ENCODE measurements around the gene RNF31. TPM values are rescaled to one million over a fixed set of nuclear protein-coding genes. Genes with fewer than 3 reads are reported as not detected.
A peak's percentile ranks its signal among the peaks of the same experiment; 100 is the strongest.
"Not testable (repeated sequence)": the region's sequence is repeated elsewhere in the genome, so short reads cannot be mapped to it uniquely, and the experiment has no call there.

RNF31 gene
- total RNA-seq, 4 donors from 2014 or later: 17.7 to 106 (median 57.9) TPM

GRCh38 chr14:24196071-24197055 lies 49.1 kb downstream of the RNF31 start:
- Histone ChIP-seq H3K36me3 (no peaks in the 10 kb centered on the region), H3K4me3 (peak overlapping the region; percentile 77 to 91), H3K27me3 (no peaks in the 10 kb centered on the region), H3K27ac (peak overlapping the region; percentile 94 to 95), H3K9me3 (no peaks in the 10 kb centered on the region), H3K4me1 (no peaks in the 10 kb centered on the region)
- DNase-seq: no peak
- TF ChIP-seq POLR2A (IDR thresholded peaks at IDR 0.05) (no peak), CTCF (IDR thresholded peaks at IDR 0.05) (no peak)
- intact Hi-C loops (cut with DNase I; ENCODE audit: low total_unique reads): no loop called here

GRCh38 chr14:24197056-24197450 lies 49.8 kb downstream of the RNF31 start:
- Histone ChIP-seq H3K27ac (no peak overlapping the region), H3K36me3 (no peaks in the 10 kb centered on the region), H3K9me3 (no peaks in the 10 kb centered on the region), H3K4me3 (no peak overlapping the region), H3K27me3 (no peaks in the 10 kb centered on the region), H3K4me1 (no peaks in the 10 kb centered on the region)
- DNase-seq: no peak
- TF ChIP-seq POLR2A (IDR thresholded peaks at IDR 0.05) (no peak), CTCF (IDR thresholded peaks at IDR 0.05) (no peak)
- intact Hi-C loops (cut with DNase I; ENCODE audit: low total_unique reads): no loop called here

GRCh38 chr14:24198814-24199524 lies 51.7 kb downstream of the RNF31 start:
- no peak overlapping the region for H3K27ac ChIP-seq
- no peaks in the 10 kb centered on the region for H3K9me3 ChIP-seq
- no peaks in the 10 kb centered on the region for H3K36me3 ChIP-seq
- intact Hi-C loops (cut with DNase I; ENCODE audit: low total_unique reads): no loop called here
- no peaks in the 10 kb centered on the region for H3K27me3 ChIP-seq
- H3K4me1 ChIP-seq: no peaks in the 10 kb centered on the region
- DNase-seq: no peak
- no peak overlapping the region for H3K4me3 ChIP-seq
- TF ChIP-seq CTCF (IDR thresholded peaks at IDR 0.05) (no peak), POLR2A (IDR thresholded peaks at IDR 0.05) (no peak)

GRCh38 chr14:24202538-24202937 lies 55.2 kb downstream of the RNF31 start:
- H3K36me3 ChIP-seq; H3K9me3 ChIP-seq; H3K4me3 ChIP-seq; DNase-seq; H3K27me3 ChIP-seq; H3K27ac ChIP-seq; H3K4me1 ChIP-seq; intact Hi-C loops (cut with DNase I; ENCODE audit: low total_unique reads): not testable (repeated sequence)

GRCh38 chr14:24203249-24203886 lies 56.1 kb downstream of the RNF31 start:
- DNase-seq; H3K9me3 ChIP-seq; H3K36me3 ChIP-seq; H3K27me3 ChIP-seq; intact Hi-C loops (cut with DNase I; ENCODE audit: low total_unique reads); H3K27ac ChIP-seq; H3K4me3 ChIP-seq; H3K4me1 ChIP-seq: not testable (repeated sequence)
